Panc1 (cell line): ENCODE measurements around the gene SMC5.
"Not testable (repeated sequence)": the region's sequence is repeated elsewhere in the genome, so short reads cannot be mapped to it uniquely, and the experiment has no call there.

Experiments used
- CTCF ChIP-seq: fragments of 450-650 bp; IDR thresholded peaks from 2 replicates; pipeline ENCODE4 v1.5.1; 2017; ENCODE audit warnings: mild to moderate bottlenecking
- POLR2AphosphoS5 ChIP-seq: IDR thresholded peaks from 2 replicates; pipeline ENCODE4 v1.6.1; 2012; ENCODE audit warnings: mild to moderate bottlenecking, low read depth, low read length, moderate library complexity
- SIN3A ChIP-seq: IDR thresholded peaks from 2 replicates; pipeline ENCODE4 v1.6.1; 2012; ENCODE audit warnings: low read depth, mild to moderate bottlenecking, low read length, moderate library complexity, borderline replicate concordance; ENCODE audit not compliant: insufficient read depth

DNA sequence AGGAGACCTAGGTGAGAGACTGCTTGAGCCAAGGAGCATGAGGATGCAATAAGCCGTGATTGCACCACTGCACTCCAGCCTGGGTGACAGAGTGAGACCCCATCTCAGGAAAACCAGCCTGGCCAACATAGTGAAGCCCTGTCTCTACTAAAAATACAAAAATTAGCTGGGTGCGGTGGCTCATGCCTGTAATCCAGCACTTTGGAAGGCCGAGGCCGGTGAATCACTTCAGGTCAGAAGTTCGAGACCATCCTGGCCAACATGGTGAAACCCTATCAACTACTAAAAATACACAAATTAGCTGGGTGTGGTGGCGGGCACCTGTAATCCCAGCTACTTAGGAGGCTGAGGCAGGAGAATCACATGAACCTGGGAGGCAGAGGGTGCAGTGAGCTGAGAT is 142.5 kb downstream of the SMC5 start:
- TF ChIP-seq CTCF, POLR2AphosphoS5, SIN3A: not testable (repeated sequence)
